SH-SY5Y (cell line): Measurements from ENCODE around the gene WDFY4.

ENCODE experiments used
- GATA2 ChIP-seq: IDR thresholded peaks from 2 replicates; pipeline ENCODE4 v1.6.1; 2011; ENCODE audit warnings: mild to moderate bottlenecking, low read depth, low read length
- GATA3 ChIP-seq: IDR thresholded peaks from 2 replicates; pipeline ENCODE4 v1.6.1; 2011; ENCODE audit warnings: low read depth, mild to moderate bottlenecking, low read length, moderate library complexity

GRCh38 chr10:48929413-48929990, 244.8 kb downstream of the WDFY4 start:
- TF ChIP-seq GATA3 (no peak), GATA2 (no peak)
